Body of pancreas (tissue), 4 donors: Measurements from ENCODE around the gene TEX48. TPM values are rescaled to one million over a fixed set of nuclear protein-coding genes. Genes with fewer than 3 reads are reported as not detected.
A peak's percentile ranks its signal among the peaks of the same experiment; 100 is the strongest.

Source experiments
- ATAC-seq: fragments of 150-250 bp; one replicate; pipeline ENCODE4 v1.9.1; 2016
- DNase-seq, 4 donors: peaks; one replicate each; pipeline ENCODE4 v3.0.0-alpha.2; 2019
- H3K27ac ChIP-seq, 4 donors: fragments of 200-600 bp; sonication (generic); 1 replicate in 3 of 4; 2 replicates in 1 of 4; pipeline versions ENCODE4 v1.5.1 to v1.6.1; 2016 to 2019; ENCODE audit warnings: mild to moderate bottlenecking in 1 of 4, mixed read lengths in 1 of 4, moderate library complexity in 1 of 4
- H3K27me3 ChIP-seq, 2 donors: fragments of 200-600 bp; sonication (generic); one replicate each; pipeline ENCODE4 v1.6.0; 2016; ENCODE audit warnings: mild to moderate bottlenecking in 1 of 2
- H3K36me3 ChIP-seq, 2 donors: fragments of 200-600 bp; sonication (generic); replicated peaks in 1 of 2; 2 replicates each; pipeline ENCODE4 v1.5.1; 2016; ENCODE audit warnings: low read depth in 2 of 2; ENCODE audit not compliant: insufficient read depth in 1 of 2
- H3K4me1 ChIP-seq: fragments of 200-600 bp; sonication (generic); one replicate; pipeline ENCODE4 v1.6.0; 2016
- H3K4me3 ChIP-seq, 2 donors: fragments of 200-600 bp; sonication (generic); 1 replicate in 1 of 2; 2 replicates in 1 of 2; pipeline ENCODE4 v1.5.1; 2016 to 2019
- H3K9me3 ChIP-seq, 3 donors: fragments of 200-600 bp; sonication (generic); 1 replicate in 2 of 3; 2 replicates in 1 of 3; pipeline ENCODE4 v1.5.1; 2016
- POLR2A ChIP-seq, 3 donors: fragments of 450-650 bp; IDR thresholded peaks; one replicate each; pipeline ENCODE4 v1.6.1; 2016; ENCODE audit warnings: antibody characterized with exemption in 3 of 3, mild to moderate bottlenecking in 2 of 3
- WGBS, 2 donors: methylation state at CpG; one replicate each; pipeline ENCODE4 v1.1.5; 2017; 5-methylcytosine and 5-hydroxymethylcytosine counted together
- intact Hi-C: fragments of 100-400 bp; cut with DNase I; formaldehyde crosslinking; loops from one replicate; pipeline ENCODE4 v1.15.1; 2023
- total RNA-seq, 2 donors: library from RNA; depleted of rRNA; stranded (reverse); fragments of >200 nt; gene quantifications; one replicate each; pipeline ENCODE4 v1.1.0, GENCODE V29; 2016
- TF ChIP-seq, protein P1 (sequence below), 7 experiments: fragments of 450-650 bp in 4 of 7; fragments of 200-600 bp in 3 of 7; sonication (generic) in 3 of 7; IDR thresholded peaks; one replicate each; pipeline ENCODE4 v1.5.1; 2016 to 2019; ENCODE audit warnings: antibody characterized with exemption in 7 of 7

TEX48 gene
- total RNA-seq, 2 donors from 2014 or later: not detected

DNA sequence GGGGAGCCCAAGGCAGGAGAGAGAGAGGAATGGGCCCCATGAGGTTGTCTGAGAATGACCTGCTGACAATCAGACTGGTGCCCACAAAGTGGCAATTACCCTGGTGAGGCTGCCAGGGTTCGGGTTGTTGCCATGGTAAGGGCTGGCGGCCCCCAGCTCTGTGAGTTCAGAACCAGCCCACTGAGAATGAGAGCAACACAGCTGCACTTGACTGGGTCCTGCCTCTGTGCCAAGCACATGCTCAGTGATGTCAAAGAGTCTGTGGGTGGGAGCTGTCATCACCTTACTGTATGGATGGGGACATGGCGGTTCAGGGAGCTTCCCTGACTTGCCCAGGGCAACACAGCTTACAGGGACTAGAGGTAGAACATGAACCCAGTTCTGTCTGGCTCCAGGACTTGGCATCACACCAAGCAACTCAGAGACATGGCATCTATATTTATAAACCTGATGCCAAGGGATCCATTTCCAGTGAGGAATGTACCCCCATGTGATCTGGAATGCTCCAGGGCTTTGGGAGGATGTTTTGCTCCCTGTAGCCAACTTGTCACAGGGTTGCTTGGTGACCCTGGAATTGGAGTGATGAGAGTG is 38.2 kb upstream of the TEX48 start:
- intact Hi-C loops: no loop called here
- no peaks in the 10 kb centered on the region for H3K27me3 ChIP-seq
- no peak for TF ChIP-seq POLR2A (IDR thresholded peaks at IDR 0.05)
- TF ChIP-seq, protein P1, sequence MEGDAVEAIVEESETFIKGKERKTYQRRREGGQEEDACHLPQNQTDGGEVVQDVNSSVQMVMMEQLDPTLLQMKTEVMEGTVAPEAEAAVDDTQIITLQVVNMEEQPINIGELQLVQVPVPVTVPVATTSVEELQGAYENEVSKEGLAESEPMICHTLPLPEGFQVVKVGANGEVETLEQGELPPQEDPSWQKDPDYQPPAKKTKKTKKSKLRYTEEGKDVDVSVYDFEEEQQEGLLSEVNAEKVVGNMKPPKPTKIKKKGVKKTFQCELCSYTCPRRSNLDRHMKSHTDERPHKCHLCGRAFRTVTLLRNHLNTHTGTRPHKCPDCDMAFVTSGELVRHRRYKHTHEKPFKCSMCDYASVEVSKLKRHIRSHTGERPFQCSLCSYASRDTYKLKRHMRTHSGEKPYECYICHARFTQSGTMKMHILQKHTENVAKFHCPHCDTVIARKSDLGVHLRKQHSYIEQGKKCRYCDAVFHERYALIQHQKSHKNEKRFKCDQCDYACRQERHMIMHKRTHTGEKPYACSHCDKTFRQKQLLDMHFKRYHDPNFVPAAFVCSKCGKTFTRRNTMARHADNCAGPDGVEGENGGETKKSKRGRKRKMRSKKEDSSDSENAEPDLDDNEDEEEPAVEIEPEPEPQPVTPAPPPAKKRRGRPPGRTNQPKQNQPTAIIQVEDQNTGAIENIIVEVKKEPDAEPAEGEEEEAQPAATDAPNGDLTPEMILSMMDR (IDR thresholded peaks at IDR 0.05): no peak
- H3K27ac ChIP-seq: no peak overlapping the region
- no peaks in the 10 kb centered on the region for H3K9me3 ChIP-seq
- 61% methylated on average over 3 of the region's 3 CpGs; no CpG with 5 or more reads in 1 of the 2 donors for WGBS, 2 donors
- H3K4me1 ChIP-seq: no peaks in the 10 kb centered on the region
- ATAC-seq: no peak
- H3K4me3 ChIP-seq: no peak overlapping the region
- H3K36me3 ChIP-seq: no peaks in the 10 kb centered on the region
- DNase-seq: no peak

DNA sequence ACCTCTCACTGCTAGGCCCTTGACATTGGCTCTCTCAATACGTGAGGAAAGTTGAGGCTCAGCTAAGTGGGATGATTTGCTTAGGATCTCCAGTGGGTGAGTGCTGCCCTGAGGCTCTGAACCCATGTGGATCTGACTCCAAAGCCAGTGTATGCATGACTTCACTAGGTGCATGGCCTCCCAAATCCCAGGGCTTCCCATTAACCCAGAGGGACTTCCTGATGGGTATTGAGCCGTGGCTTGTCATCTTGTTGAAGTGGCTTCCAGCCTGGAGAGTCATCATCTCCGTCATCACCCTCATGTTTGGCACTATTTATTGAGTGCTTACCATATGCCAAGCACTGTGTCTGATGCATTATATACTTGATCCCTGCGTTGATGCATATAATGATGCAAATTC is 37.3 kb upstream of the TEX48 start:
- intact Hi-C loops: no loop called here
- no peak overlapping the region for H3K4me3 ChIP-seq

DNA sequence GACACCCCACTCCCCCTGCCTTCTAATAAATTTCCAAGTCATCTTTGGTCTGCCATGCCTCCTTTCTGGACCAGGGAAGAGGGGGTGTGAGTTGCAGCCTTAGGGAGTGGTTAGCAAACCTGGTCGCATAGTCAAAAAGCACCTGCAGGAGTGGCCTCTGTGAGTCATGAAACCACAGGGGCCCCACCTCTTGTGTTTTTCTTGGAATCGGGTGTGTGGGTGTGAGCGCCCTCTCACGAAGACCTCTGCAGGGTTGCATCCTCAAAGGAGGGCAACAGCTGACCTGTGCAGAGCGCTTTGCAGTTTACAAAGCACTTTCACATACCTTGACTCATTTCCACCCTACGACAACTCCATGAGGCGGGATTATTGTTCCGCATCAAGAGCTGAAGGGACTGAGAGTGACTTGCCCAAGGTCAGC is 36.8 kb upstream of the TEX48 start:
- ATAC-seq (no peak), DNase-seq (peak in 1 of 4 donors; percentile 9)
- H3K9me3 ChIP-seq: no peaks in the 10 kb centered on the region
- H3K27me3 ChIP-seq: no peaks in the 10 kb centered on the region
- H3K4me1 ChIP-seq: no peaks in the 10 kb centered on the region
- H3K27ac ChIP-seq: no peak overlapping the region
- H3K4me3 ChIP-seq: no peak overlapping the region
- WGBS, 2 donors: 70% methylated on average over 7 to 8 of the region's 8 CpGs
- TF ChIP-seq POLR2A (IDR thresholded peaks at IDR 0.05): no peak
- TF ChIP-seq, protein P1 (IDR thresholded peaks at IDR 0.05): no peak
- H3K36me3 ChIP-seq: no peaks in the 10 kb centered on the region
- intact Hi-C loops: no loop called here

More for the DNA sequence above, 37.3 kb upstream of the TEX48 start:
- no peaks in the 10 kb centered on the region for H3K27me3 ChIP-seq
- H3K36me3 ChIP-seq: no peaks in the 10 kb centered on the region
- 70 to 79% methylated on average over 4 of the region's 4 CpGs for WGBS, 2 donors
- no peak for TF ChIP-seq POLR2A (IDR thresholded peaks at IDR 0.05)
- TF ChIP-seq, protein P1 (IDR thresholded peaks at IDR 0.05): no peak
- H3K4me1 ChIP-seq: no peaks in the 10 kb centered on the region
- H3K9me3 ChIP-seq: no peaks in the 10 kb centered on the region
- ATAC-seq (no peak), DNase-seq (no peak)
- H3K27ac ChIP-seq: no peak overlapping the region

DNA sequence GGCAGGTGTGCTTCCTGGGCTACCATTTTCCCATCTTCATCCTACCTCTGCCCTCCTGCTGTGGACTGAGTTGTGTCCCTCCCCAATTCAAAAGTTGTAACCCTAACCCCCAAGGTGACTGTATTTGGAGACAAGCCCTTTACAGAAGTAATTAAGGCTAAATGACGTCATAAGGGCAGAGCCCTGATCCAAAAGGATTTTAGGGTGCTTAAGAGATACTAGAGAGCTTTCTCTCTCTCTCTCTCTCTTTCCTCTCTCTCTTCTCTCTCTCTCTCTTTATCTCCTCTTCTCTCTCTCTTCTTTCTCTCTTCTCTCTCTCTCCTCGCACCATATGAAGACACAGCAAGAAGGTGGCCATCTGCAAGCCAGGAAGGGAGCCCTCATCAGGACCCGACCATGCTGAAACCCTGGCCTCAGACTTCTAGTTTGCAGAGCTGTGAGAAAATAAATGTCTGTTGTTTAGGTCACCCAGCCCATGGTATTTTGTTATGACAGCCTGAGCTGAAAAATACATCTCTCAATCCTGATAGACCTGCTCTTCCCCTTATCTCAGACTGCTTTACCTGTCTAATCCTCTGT is 36.0 kb upstream of the TEX48 start:
- 37 to 60% methylated on average over 3 of the region's 3 CpGs for WGBS, 2 donors
- Histone ChIP-seq H3K36me3 (no peaks in the 10 kb centered on the region), H3K9me3 (no peaks in the 10 kb centered on the region), H3K27ac (no peak overlapping the region), H3K4me3 (no peak overlapping the region), H3K4me1 (no peaks in the 10 kb centered on the region), H3K27me3 (no peaks in the 10 kb centered on the region)
- TF ChIP-seq POLR2A (IDR thresholded peaks at IDR 0.05): no peak
- TF ChIP-seq, protein P1 (IDR thresholded peaks at IDR 0.05): no peak
- intact Hi-C loops: no loop called here
- ATAC-seq (no peak), DNase-seq (no peak)

DNA sequence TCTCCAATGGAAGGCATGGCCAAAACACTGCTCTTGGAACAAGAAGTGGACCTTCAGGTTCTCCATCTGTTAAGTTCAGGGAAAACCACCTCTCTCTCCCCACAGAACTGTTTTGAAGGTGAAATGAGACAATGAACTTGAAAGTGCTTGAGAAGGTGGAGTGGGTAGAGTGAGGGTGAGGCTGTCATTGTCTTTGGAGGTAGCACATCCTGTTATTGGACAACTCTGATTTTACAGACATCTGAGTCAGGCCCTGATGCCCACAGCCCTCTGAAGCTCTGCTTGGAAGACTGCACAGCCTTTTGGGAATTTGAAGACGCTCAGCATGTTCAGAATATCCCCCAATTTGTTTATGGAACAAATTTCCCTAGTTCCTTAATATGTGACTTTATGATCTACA is 27.6 kb upstream of the TEX48 start:
- Histone ChIP-seq H3K27me3 (no peaks in the 10 kb centered on the region), H3K9me3 (no peaks in the 10 kb centered on the region), H3K4me1 (no peaks in the 10 kb centered on the region), H3K36me3 (no peaks in the 10 kb centered on the region), H3K27ac (no peak overlapping the region), H3K4me3 (no peak overlapping the region)
- DNase-seq (no peak), ATAC-seq (no peak)
- no peak for TF ChIP-seq POLR2A (IDR thresholded peaks at IDR 0.05)
- TF ChIP-seq, protein P1 (IDR thresholded peaks at IDR 0.05): no peak
- WGBS, 2 donors: 58 to 61% methylated on average over 1 of the region's 1 CpG
- intact Hi-C loops: no loop called here
